GM12878 (cell line): ENCODE results near the gene RRP15. TPM values are rescaled to one million over a fixed set of nuclear protein-coding genes. Genes with fewer than 3 reads are reported as not detected.

Experiments used
- BACH1 ChIP-seq: fragments of 450-650 bp; IDR thresholded peaks from 2 replicates; pipeline ENCODE4 v1.6.1; 2017; ENCODE audit warnings: mild to moderate bottlenecking, borderline replicate concordance
- BCLAF1 ChIP-seq: fragments of 450-650 bp; IDR thresholded peaks from 2 replicates; pipeline ENCODE4 v1.6.1; 2017; ENCODE audit warnings: antibody characterized with exemption, mild to moderate bottlenecking, moderate library complexity
- EZH2 ChIP-seq: IDR thresholded peaks from 2 replicates; pipeline ENCODE4 v1.6.1; 2012; ENCODE audit warnings: low read depth, mild to moderate bottlenecking, control low read depth, inconsistent platforms, low read length, borderline replicate concordance; ENCODE audit not compliant: control insufficient read depth
- MAX ChIP-seq: IDR thresholded peaks from 2 replicates; pipeline ENCODE4 v1.6.1; 2012; ENCODE audit warnings: low read depth, low read length, improper control_type of control experiment
- PAX5 ChIP-seq: IDR thresholded peaks from 2 replicates; pipeline ENCODE4 v1.6.1; 2011; ENCODE audit warnings: low read depth, low read length, borderline replicate concordance
- PKNOX1 ChIP-seq: fragments of 450-650 bp; IDR thresholded peaks from 2 replicates; pipeline ENCODE4 v1.6.1; 2016; ENCODE audit warnings: mild to moderate bottlenecking
- SMC3 ChIP-seq: IDR thresholded peaks from 2 replicates; pipeline ENCODE4 v1.6.1; 2011; ENCODE audit warnings: low read length, improper control_type of control experiment, borderline replicate concordance
- TBL1XR1 ChIP-seq: IDR thresholded peaks from 2 replicates; pipeline ENCODE4 v1.6.1; 2012; ENCODE audit warnings: low read depth, low read length, improper control_type of control experiment
- USF1 ChIP-seq: IDR thresholded peaks from 2 replicates; pipeline ENCODE4 v1.6.1; 2011; ENCODE audit warnings: borderline replicate concordance, low read depth, mild to moderate bottlenecking, moderate library complexity, mixed read lengths, low read length; ENCODE audit not compliant: insufficient read depth; ENCODE audit errors: extremely low read length
- ZBTB4 ChIP-seq: fragments of 450-650 bp; formaldehyde crosslinking; IDR thresholded peaks from 2 replicates; pipeline ENCODE4 v1.4.0; 2022; ENCODE audit warnings: mild to moderate bottlenecking, moderate library complexity
- polyA plus RNA-seq, 11 experiments: library from polyadenylated mRNA; depleted of rRNA in 4 of 11; unstranded in 6 of 11; stranded (reverse) in 5 of 11; fragments of >200 nt; fragmentation: Nextera tagmentation in 4 of 11; fragmentation: Illumina TruSeq in 1 of 11; extraction: Ambion mirVana in 4 of 11; extraction: Trizol in 1 of 11; gene quantifications; 1 replicate in 1 of 11; 2 replicates in 10 of 11; pipeline versions ENCODE4 v1.2.1 to v1.2.3, GENCODE V29; 2011 to 2016; ENCODE audit warnings: inconsistent platforms in 2 of 11, missing spikeins in 2 of 11, low read depth in 1 of 11
- total RNA-seq, 4 experiments: library from RNA; depleted of rRNA in 3 of 4; stranded (reverse); fragments of >200 nt in 3 of 4; fragmentation: Illumina TruSeq in 1 of 4; extraction: Trizol in 1 of 4; gene quantifications; 2 replicates each; pipeline versions ENCODE4 v1.2.1 to v1.2.3, GENCODE V29; 2013 to 2021
- TF ChIP-seq, protein P1 (sequence below): fragments of 150-350 bp; IDR thresholded peaks from 2 replicates; pipeline ENCODE4 v1.6.1; 2016; ENCODE audit warnings: low read depth, low read length

The RRP15 gene
- total and polyA plus RNA-seq, 10 of the 15 experiments (the other 5 are each of a cell fraction or from before 2014, with no cell fraction given): 5.6 to 37.8 (median 19.1) TPM

DNA sequence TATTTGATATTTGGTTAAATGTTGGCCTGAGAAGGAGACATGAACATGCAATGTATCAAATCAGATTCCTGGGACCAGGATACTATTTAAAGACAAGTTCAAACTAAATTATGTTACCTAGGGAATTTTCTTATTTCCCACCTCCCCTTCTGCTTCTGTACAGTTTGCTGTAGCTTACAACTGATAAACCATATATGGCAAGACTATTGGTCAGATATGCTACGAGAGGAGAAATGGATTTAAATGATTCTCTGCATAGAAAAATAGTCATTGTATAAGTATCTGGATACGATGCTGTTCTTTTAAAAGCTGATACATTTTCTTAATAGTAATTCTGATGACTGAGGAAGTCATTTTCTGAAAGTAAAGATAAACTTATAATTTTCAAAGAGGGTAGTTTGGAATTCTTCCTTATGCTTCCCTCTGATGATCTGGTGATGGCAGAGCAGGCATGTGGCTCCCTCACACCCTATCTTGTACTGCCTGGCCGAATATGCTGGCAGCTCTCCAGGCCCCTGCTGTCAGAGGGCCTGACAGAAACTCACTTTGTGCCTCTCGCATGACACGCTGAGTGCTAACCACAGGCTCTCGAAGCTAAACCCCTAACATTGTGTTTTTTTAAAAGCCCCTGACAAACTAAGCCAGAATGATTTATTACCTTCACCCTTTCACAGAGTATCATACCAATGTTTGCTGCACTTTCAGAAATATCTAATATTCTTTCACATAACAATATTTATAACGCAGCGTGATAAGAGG lies 19.4 kb downstream of the RRP15 start (continued):
- no peak for TF ChIP-seq ZBTB4 (CRISPR knock-in tag)
- peak; percentile 82 for TF ChIP-seq PKNOX1
- no peak for TF ChIP-seq TBL1XR1
- TF ChIP-seq PAX5: no peak
- TF ChIP-seq SMC3: no peak
- TF ChIP-seq, protein P1, sequence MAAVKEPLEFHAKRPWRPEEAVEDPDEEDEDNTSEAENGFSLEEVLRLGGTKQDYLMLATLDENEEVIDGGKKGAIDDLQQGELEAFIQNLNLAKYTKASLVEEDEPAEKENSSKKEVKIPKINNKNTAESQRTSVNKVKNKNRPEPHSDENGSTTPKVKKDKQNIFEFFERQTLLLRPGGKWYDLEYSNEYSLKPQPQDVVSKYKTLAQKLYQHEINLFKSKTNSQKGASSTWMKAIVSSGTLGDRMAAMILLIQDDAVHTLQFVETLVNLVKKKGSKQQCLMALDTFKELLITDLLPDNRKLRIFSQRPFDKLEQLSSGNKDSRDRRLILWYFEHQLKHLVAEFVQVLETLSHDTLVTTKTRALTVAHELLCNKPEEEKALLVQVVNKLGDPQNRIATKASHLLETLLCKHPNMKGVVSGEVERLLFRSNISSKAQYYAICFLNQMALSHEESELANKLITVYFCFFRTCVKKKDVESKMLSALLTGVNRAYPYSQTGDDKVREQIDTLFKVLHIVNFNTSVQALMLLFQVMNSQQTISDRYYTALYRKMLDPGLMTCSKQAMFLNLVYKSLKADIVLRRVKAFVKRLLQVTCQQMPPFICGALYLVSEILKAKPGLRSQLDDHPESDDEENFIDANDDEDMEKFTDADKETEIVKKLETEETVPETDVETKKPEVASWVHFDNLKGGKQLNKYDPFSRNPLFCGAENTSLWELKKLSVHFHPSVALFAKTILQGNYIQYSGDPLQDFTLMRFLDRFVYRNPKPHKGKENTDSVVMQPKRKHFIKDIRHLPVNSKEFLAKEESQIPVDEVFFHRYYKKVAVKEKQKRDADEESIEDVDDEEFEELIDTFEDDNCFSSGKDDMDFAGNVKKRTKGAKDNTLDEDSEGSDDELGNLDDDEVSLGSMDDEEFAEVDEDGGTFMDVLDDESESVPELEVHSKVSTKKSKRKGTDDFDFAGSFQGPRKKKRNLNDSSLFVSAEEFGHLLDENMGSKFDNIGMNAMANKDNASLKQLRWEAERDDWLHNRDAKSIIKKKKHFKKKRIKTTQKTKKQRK: no peak
- no peak for TF ChIP-seq EZH2
- TF ChIP-seq USF1: no peak
- no peak for TF ChIP-seq BACH1
- TF ChIP-seq BCLAF1: no peak
- TF ChIP-seq MAX: no peak
